GM19239 (cell line): Measurements from ENCODE around the gene CEP112.

Experiments used
- DNase-seq: peaks from one replicate; pipeline ENCODE4 v3.0.0; 2011; ENCODE audit warnings: low spot score; ENCODE audit not compliant: insufficient read length
- FAIRE-seq: peaks from 2 replicates; lab custom pipeline; 2011; peaks lifted over from hg19 to GRCh38; lab: Jason Lieb, UNC

Gene CEP112

DNA sequence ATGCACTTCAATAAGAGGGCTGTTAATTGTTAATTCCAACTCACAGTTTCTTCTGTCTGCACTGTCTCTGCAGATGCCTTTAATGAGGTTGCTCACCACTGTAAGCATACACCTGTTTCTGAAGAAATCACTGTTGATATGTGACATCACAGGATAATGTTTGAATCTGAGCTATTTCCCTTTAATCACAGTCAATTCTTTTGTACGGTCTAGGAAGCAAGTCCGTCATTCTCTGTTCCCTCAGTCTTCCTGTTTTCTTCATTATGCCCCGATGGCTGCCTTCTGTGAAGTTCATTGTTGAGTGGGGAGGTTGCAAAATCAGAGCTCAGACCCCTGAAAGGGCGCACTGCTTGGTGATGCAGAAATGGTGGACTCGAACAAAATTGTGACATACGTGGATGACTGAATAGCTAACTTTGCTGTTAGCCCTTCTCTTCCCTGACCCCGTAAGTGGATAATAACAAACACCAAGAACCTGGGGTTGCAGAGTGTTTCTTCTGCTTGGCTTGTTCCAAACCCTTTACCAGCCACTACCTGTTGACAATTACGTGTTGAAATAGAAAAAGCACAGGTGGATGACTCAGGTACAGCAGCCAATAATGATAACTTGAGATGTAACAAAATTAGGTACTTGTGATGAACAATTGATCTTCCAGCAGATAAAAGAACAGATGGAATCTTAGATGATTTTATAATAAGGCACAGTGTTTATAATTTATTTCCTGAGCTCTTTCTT, 558.6 kb downstream of the CEP112 start:
- no peak for FAIRE-seq

DNA sequence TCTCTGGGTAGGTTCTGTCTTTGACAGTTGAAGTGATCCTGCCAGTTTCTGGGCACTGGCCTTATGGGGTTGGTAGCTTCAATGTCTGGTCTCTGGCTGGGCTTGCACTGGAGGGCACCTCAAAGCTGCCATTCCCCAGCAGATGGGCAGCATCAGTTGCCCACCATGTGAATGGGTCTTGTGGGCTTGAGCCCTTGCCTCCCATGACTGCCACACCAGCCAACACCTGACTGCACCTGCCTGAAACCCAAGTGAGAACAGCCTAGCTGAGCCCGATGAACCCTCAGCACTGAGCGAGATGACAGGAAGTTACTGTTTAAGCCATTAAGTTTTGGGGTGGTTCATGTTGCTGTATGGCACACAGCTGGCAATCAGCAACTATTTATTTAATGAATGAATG, 561.4 kb downstream of the CEP112 start:
- DNase-seq (no peak), FAIRE-seq (no peak)

More for the DNA sequence above, 558.6 kb downstream of the CEP112 start:
- DNase-seq = no peak

DNA sequence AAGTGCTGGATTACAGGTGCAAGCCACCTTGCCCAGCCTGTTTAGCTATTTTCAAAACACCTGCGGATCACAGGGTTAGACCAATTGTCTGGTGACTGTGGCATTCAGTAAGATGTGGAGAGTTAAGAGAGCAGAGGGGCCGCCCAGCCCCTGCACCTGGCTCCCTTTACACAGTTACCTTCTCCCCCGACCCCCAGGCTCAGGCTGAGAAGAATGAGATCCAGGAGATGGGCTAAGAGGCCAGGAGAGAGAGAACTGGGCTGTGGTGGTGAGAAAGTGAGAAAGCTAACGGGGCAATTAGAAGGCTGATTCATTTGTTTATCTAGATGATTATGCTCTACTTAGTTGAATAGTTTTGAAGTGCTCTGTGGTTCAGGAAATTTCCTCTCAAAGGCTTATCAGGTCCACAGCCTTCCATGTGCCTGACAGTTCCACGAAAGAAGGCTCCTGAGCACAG, 562.7 kb downstream of the CEP112 start:
- FAIRE-seq (no peak), DNase-seq (no peak)

GRCh38 chr17:65628644-65629036, 563.3 kb downstream of the CEP112 start:
- DNase-seq (no peak), FAIRE-seq (no peak)

DNA sequence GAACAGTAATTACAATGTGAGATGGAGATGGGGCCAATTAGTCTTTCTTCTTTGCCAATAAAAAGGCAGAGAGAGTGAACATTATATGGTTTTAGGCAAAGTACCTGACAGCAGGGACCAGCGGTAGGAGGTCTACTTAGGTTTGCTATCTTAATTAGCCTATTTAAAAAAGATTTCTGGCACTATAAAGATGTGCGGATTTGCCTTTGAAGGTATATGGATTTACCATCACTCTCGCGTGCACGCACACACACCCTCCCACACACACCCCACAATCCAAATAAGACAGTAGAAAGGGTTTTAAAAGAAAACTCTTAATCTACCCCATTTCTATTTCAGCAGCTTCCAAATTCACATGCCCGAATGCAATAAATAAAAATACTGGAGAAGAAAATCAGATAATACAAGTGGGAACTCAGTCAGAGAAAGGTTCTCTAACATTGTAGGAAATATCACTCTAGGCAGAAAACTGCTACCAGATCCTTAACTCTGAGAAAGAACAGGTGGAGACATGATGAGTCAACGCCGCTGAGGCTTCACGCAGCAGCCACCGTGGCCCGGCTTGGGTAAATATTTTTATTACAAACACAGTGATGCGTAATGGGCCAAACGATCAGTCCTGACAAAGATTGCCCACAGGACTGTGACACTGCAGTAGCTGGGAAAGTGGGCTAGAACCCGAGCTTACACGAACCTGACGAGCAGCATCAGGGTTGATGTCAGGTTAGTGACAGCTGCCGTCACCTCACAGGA, 563.9 kb downstream of the CEP112 start:
- no peak for FAIRE-seq
- no peak for DNase-seq

DNA sequence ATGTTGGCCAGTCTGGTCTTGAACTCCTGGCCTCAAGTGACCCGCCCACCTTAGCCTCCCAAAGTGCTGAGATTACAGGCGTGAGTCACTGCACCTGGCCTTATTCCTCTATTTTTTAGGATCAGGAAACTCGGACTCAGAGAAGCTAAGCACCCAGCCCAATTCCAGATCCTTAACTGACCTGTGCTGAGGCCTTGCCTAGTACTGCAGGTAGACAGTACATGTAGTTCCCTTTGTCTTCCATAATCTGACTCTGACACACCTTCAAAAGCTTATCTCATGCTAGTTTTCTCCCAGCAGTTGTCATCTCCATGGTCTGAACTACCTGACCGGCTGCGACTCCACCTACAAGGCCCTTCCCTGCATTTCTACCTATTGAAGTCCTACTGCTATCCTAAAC, 564.8 kb downstream of the CEP112 start:
- DNase-seq (no peak), FAIRE-seq (no peak)

- FAIRE-seq (no peak), DNase-seq (no peak)
Observed at GRCh38 chr17:65626451-65626850, 565.5 kb downstream of the CEP112 start.

DNA sequence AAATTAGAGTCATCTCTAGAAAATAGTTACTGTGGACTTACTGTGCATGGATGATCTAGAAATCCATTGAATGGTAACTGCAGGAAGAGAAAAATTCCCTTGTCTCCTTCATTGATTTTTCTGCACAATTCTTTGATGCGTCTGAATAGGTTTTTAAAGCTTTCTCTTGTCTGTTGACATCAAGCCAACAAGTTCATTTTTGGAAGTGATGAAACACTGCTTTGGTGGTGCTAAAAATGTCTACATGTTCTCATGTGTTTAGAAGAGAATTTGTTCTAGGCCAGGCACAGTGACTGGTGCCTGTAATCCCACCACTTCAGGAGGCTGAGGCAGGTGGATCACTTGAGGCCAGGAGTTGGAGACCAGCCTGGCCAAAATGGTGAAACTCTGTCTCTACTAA, 573.4 kb downstream of the CEP112 start:
- FAIRE-seq = no peak
- no peak for DNase-seq

DNA sequence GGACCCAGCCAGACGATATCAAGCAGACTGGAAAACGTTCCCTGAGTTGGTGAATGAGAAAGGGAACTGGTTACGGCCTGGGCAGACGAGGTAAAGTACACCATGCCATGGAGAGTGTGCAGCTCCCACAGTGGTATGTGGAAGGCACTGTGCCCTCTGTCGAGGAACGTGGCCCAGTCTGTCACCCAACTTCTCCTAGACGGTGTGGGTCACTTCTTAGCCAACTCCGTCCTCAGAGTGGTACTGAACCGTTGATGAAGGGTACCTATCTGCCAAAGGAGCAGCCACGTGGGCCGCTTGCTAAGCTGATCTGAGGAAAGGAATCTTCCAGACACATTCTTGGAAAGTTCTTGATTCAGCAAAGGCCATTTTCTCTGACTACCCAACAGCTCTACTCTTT, 574.4 kb downstream of the CEP112 start:
- DNase-seq (no peak), FAIRE-seq (no peak)

DNA sequence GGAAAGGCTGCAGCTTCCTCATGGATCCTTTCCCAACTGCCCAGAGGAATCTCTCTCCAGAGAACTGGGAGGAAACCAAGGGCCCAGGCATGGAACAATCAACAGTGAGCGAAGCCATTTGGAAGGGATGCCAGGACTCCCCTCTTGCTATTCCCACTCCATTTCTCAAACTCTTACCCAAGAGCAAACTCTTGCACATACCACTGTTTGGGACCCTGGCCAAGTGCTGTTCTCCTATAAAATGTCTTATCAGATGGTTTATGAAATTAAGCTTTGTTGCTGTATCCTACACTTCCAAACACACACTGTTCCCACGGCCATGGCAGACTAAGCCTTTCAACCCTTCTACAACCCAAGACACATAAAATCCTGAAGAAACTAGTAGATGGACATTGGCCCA, 582.2 kb downstream of the CEP112 start:
- DNase-seq (no peak), FAIRE-seq (no peak)

- no peak for FAIRE-seq
Observed at GRCh38 chr17:65609286-65609685, 582.6 kb downstream of the CEP112 start.

GRCh38 chr17:65604070-65604469, 587.9 kb downstream of the CEP112 start:
- no peak for FAIRE-seq
- no peak for DNase-seq

More at GRCh38 chr17:65609286-65609685, 582.6 kb downstream of the CEP112 start:
- DNase-seq = no peak

DNA sequence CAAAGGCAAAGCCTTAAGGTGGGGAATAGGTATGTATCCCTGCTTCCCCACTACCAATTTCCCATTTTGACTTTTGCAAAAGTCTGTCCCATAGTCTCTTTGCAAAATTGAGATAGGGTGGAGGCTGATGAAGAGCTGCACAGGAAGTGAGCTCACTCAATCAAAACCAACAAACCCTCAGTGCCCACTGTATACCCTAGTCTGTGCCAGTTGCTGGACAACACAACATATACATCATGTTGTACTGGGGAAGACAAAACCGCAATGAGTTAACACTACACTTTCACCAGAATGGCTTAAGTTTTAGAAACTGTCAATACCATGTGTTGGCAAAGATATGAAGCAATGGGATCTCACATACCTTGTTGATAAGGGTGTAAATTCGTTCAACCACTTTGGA, 590.1 kb downstream of the CEP112 start:
- DNase-seq (no peak), FAIRE-seq (no peak)

DNA sequence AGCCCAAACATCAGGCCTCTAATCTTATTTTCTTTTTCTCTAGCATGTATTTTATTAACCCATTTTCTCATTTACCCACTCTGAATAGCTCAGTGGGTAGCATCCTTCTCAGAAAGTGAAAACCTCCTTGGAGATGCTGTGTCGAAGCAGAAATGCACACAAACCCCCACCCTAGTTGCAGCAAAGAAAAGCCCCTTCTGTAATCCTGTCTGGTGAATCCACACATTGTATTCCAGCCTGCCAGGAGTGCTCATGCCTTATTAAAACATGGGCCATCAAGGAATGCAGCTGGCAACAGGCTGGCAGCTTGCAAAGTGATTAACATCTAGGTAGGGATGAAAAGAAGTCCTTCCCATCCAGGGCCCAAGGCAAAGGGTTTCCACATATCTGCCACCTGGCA, 590.8 kb downstream of the CEP112 start:
- DNase-seq = no peak

GRCh38 chr17:65600518-65600917, 591.4 kb downstream of the CEP112 start:
- FAIRE-seq = no peak
- no peak for DNase-seq

More for the DNA sequence above, 590.8 kb downstream of the CEP112 start:
- FAIRE-seq = no peak

DNA sequence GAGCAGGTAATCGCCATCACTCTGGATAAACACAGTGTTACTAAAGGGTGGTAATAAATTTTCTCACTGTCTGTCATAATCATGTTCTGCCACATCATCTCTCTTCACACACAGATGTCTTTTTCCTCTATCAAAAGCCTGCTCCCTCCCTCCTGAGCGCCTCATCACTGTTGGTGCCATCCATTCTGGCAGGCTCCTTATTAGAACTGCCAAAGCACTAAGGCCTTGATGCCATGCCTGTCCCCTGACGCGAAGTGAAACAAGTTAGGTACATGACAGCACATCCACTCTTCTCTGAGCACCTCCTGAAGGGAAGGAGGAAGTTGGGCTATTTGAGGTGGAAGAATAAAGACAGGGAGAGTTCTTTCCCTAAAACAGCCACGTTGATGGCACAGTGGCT, 592.3 kb downstream of the CEP112 start:
- no peak for FAIRE-seq
- no peak for DNase-seq

- no peak for FAIRE-seq
- DNase-seq = no peak
Observed at GRCh38 chr17:65598746-65599145, 593.2 kb downstream of the CEP112 start.

GRCh38 chr17:65595071-65595656, 596.8 kb downstream of the CEP112 start:
- DNase-seq = no peak
- no peak for FAIRE-seq

DNA sequence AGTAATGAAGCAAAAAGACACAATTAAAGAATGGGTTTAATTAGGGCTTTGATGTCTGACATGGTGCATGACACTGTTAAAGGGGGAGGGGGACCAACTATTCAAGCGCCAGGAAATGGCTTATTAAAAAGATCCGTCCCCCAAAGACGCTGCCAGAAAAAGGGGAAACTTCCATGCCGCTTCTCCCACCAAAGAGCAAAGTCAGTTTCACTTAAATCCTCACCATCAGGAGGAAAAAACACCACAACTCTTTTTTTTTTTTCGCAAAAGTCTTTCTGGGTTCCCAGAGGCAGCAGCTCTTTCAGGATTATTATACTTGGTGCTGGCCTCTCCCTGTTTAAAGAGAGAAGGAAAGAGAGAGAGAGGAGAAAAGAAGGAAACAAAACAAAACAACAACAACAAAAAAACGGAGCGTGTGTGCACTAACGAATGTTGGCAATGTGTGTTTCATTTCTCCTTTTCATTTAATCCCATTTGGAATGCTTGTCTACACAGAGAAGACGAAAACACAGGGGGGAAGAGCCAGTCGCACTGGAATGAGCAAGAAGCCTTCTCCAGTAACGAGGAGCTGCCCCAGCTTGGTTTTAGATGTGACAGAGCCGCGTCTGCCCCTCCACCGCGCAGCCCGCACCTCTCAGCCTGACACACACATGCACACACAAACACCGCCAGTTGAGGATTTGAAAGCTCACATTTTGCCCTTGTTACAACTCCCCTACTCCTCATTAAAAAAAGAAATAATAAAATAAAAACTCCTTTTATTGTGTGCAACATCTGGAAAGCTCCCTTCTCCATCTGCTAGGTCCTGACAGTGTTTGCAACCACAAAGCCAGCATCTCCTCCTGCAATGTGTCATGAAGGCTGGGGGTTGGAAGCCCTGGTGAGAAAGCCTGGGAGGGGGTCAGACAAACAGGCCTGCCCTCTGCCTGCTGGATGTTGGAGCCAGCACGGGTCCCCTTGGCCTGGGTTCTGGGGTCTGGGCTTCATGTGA, 597.8 kb downstream of the CEP112 start:
- DNase-seq (no peak), FAIRE-seq (no peak)
